GM23338 (cell line): ENCODE data around the gene TRIOBP. TPM values are rescaled to one million over a fixed set of nuclear protein-coding genes. Genes with fewer than 3 reads are reported as not detected.

ENCODE experiments used
- EZH2 ChIP-seq: fragments of 200-600 bp; sonication (generic); IDR thresholded peaks from one replicate; pipeline ENCODE4 v1.8.0; 2017; ENCODE audit warnings: antibody characterized with exemption, mild to moderate bottlenecking, low read depth; ENCODE audit not compliant: unreplicated experiment
- JUNB ChIP-seq: IDR thresholded peaks from one replicate; pipeline ENCODE4 v1.6.1; 2016; ENCODE audit warnings: antibody characterized with exemption; ENCODE audit not compliant: unreplicated experiment
- POLR2AphosphoS5 ChIP-seq: IDR thresholded peaks from 2 replicates; pipeline ENCODE4 v1.6.1; 2016; ENCODE audit warnings: antibody characterized with exemption, low read depth
- REST ChIP-seq: IDR thresholded peaks from one replicate; pipeline ENCODE4 v1.6.1; 2018; ENCODE audit warnings: antibody characterized with exemption; ENCODE audit not compliant: unreplicated experiment
- ZNF114 ChIP-seq: fragments of 250-450 bp; sonication (Bioruptor Pico); IDR thresholded peaks from 2 replicates; pipeline ENCODE4 v1.5.0; 2020; ENCODE audit warnings: mild to moderate bottlenecking, moderate library complexity
- ZNF462 ChIP-seq: fragments of 250-450 bp; sonication (Bioruptor Pico); IDR thresholded peaks from 2 replicates; pipeline ENCODE4 v1.5.0; 2020; ENCODE audit warnings: mild to moderate bottlenecking, moderate library complexity
- polyA plus RNA-seq: library from polyadenylated mRNA; unstranded; fragments of >200 nt; fragmentation: Nextera tagmentation; extraction: Ambion mirVana; gene quantifications from 2 replicates; pipeline ENCODE4 v1.2.1, GENCODE V29; 2016
- total RNA-seq: library from RNA; depleted of rRNA; stranded (reverse); fragments of >200 nt; shearing (Covaris generic); gene quantifications from 2 replicates; pipeline ENCODE4 v1.2.3, GENCODE V29; 2014

Gene TRIOBP
- total and polyA plus RNA-seq, 2 experiments from 2014 or later, result 21.4 to 48.4 TPM

DNA sequence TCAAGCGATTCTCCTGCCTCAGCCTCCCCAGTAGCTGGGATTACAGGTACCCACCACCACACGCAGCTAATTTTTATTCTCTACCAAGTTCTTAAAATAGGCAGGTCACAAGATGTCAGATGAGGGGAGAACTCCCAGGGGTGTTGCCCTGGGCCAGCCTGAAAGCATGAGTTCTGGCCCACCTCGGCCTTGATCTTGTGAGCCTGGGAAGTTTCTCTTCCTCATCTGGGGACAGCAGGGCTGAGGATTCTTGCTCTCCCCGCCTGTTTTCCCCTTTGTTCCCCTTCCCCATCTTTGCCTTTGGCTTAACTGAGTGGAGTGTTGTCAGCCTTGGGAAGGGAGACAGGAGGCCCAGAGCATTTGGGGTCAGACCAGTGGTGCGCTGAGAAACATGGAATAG is 34.8 kb upstream of the TRIOBP start (continued):
- no peak for TF ChIP-seq ZNF462 (CRISPR knock-in tag)
- TF ChIP-seq REST, result no peak
- TF ChIP-seq JUNB, result no peak
- no peak for TF ChIP-seq POLR2AphosphoS5
- no peak for TF ChIP-seq EZH2
- no peak for TF ChIP-seq ZNF114 (CRISPR knock-in tag)
